ENCODE results near the gene SPOCD1.

SPOCD1 gene

GRCh38 chr1:31815752-31816500 is at the start of gene SPOCD1:
Gene SPOCD1 (minus strand): TSS chr1:31816022. CDS start chr1:31815333, 689 bp downstream.
- DNase-seq (ENCODE audit: low spot score): peak; percentile 80

DNA sequence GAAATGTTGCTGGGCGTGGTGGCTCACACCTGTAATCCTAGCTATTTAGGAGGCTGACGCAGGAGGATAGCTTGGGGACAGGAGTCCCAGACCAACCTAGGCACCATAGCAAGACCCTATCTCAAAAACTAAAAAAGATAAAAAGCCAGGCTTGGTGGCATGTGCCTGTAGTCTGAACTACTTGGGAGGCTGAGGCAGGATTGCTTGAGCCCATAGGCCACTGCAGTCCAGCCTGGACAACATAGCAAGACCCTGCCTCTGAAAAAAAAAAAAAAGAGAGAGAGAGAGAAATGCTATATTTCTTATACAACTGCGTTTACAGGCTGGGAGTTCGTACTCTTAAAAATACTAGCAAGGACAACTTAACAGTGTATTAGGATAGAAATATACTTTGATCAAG is 46.2 kb upstream of the SPOCD1 start:
- no peak for DNase-seq (ENCODE audit: low spot score)

GRCh38 chr1:31861346-31861745 is 45.5 kb upstream of the SPOCD1 start:
- DNase-seq (ENCODE audit: low spot score): no peak

- no peak for DNase-seq (ENCODE audit: low spot score)
Observed at GRCh38 chr1:31860581-31860980, 44.8 kb upstream of the SPOCD1 start.

- DNase-seq (ENCODE audit: low spot score): no peak
Observed at GRCh38 chr1:31859719-31860118, 43.9 kb upstream of the SPOCD1 start.

DNA sequence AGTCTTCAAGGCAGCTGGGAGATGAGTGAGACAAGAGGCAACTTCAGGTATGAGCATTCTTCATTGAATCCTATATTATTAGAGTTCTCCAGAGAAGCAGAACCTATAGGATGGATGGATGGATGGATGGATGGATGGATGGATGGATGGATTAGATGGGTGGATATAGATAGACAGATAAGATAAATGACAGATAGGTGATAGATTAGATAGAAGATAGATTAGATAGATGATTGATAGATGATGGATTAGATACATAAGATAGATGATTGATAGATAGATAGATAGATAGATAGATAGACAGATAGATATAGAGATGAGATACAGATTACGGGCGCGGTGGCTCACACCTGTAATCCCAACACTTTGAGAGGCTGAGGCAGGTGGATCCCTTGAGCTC is 43.2 kb upstream of the SPOCD1 start:
- no peak for DNase-seq (ENCODE audit: low spot score)

DNA sequence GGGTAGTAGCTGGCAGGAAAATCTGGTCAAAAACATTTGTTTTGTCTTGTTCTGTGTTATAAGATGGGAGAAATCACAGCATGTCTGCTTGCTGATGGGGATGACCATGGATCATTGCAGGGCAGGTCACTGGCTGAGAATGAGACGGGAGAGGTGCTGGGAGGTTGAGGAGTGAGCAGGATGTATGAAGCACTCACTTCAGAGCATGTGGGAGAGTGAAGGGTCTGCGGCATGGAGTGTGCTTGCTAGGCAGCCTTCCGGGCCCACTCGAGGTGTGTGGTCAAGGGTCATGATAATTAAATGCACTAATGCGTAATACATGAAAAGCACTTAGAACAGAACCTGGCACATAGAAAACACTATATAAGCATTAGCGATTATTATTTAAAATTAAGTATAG is 42.0 kb upstream of the SPOCD1 start:
- no peak for DNase-seq (ENCODE audit: low spot score)

- DNase-seq (ENCODE audit: low spot score): no peak
Observed at GRCh38 chr1:31856140-31856539, 40.3 kb upstream of the SPOCD1 start.

GRCh38 chr1:31855038-31855845 is 39.4 kb upstream of the SPOCD1 start:
- DNase-seq (ENCODE audit: low spot score): no peak

DNA sequence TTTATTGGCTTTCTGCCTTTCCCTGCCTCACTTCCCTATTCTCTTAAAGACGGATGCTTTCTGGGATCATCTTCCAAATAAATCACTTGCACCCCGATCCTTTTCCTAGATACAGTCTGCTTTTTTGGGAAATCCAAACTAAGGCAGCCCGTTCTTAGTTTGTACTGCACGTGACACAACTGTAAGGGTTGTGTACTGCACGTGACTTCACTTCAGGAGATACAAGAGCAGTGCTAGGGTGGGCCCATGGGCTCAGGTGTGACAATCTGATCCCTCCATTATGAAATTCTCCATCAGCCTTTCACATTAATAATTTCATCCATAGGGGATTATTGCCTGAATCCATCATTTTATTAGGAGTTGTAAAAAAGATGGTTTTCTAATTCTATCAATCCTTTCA is 33.8 kb upstream of the SPOCD1 start:
- no peak for DNase-seq (ENCODE audit: low spot score)

- DNase-seq (ENCODE audit: low spot score): peak; percentile 67
Observed at GRCh38 chr1:31848381-31848897, 32.6 kb upstream of the SPOCD1 start.

DNA sequence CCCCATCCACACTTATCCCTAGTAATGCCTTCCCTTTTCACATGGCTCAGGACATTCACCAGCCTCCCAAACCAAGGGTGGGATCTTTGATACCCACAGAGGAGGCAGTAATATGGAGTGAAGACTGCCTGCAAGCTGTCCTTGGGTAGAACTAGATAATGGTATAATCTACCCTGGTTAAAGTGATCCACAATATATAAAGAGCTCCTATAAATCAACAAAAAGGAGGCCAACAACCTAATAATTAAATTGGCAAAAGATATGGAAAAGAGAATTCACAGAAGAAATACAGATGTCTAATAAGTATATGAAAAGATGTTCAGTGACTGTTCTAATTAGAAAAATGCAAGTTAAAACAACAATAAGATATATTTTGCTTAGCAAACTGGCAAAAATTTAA is 30.7 kb upstream of the SPOCD1 start:
- DNase-seq (ENCODE audit: low spot score): no peak

GRCh38 chr1:31843506-31843905 is 27.7 kb upstream of the SPOCD1 start:
- no peak for DNase-seq (ENCODE audit: low spot score)

DNA sequence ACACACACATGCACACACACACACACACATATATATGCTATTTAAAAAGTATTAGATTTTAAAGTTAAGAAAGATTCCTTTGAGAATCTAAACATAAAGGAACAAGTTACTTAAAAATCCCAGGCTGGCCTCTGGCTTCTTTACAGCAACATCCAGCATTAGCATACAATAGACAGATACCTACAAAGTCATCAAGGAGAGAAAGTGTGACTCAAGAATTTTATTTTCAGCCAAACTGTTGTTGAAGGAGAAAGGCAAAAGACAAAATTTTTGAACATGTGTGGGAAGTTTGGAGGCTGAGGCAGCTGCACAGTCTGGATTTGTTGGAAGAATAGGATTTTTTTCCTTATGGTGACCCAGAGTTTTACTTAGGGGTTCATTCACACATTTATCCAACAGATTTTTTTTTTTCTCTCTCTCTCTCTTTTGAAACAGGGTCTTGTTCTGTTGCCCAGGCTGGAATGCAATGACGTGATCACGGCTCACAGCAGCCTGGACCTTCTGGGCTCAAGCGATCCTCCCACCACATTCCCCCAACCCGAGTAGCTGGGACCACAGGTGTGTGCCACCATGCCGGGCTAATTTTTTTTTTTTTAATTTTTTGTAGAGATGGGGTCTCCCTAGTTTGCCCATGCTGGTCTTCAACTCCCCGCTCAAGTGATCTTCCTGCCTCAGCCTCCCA is 24.0 kb upstream of the SPOCD1 start:
- DNase-seq (ENCODE audit: low spot score): no peak

GRCh38 chr1:31837451-31838158 is 21.8 kb upstream of the SPOCD1 start:
- no peak for DNase-seq (ENCODE audit: low spot score)

DNA sequence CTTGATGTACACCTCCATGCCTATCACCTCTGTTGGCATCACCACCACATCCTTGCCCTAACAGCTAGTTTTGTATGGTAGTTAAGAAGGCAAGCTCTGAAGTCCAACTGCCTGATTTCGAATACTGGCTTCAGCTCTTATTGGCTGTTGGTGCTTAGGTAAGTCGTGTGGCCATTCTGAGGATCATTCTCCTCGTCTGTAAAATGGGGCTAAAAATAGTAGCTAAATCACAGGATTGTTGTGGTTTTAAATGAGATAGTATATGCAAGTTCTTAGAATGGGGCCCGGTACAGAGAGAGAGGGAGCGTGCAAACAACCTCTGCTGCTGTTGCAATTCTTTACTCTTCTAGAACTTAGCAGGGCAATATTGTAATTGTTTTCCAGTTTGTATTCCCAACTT is 20.8 kb upstream of the SPOCD1 start:
- DNase-seq (ENCODE audit: low spot score): no peak

DNA sequence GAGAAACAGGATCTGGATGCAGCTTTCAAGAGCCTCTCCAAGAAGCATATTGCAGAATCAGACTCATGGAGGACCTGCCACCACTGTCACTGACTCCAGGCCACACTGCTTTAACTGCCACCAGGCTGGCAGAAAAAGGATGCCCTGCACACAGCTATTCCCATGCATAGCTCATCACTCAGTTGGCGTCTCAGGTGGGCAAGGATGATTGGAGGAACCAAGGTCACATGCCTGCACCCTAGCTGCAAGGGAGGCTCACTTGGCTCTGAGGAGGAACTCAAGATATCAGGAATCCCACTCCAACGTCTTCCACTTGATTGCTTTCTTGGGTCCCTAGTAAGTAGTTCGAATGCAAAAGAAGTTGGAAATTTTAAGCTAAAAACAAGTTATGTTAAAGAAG is 19.6 kb upstream of the SPOCD1 start:
- DNase-seq (ENCODE audit: low spot score): no peak

DNA sequence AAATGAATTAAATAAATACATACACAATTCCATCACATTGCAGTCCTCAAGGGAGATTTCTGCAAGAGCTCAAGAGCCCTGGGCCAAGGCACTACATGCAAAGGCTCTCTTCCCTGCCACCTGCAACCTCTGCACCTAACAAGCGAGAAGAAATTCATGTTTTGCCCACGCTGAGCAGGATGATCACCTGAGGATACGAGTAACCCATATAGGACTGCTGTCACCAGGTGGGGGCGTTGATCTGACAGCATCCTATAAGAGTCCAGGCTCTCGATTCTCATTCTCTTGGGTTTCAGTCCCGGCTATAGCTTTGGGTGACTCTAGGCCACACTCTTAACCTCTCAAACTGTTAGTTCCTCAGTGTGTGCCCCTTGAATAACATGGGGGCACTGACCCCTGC is 18.7 kb upstream of the SPOCD1 start:
- peak; percentile 12 for DNase-seq (ENCODE audit: low spot score)

GRCh38 chr1:31831397-31832378 is 15.9 kb upstream of the SPOCD1 start:
- DNase-seq (ENCODE audit: low spot score): no peak

GRCh38 chr1:31830511-31830910 is 14.7 kb upstream of the SPOCD1 start:
- DNase-seq (ENCODE audit: low spot score): no peak

GRCh38 chr1:31830065-31830464 is 14.2 kb upstream of the SPOCD1 start:
- DNase-seq (ENCODE audit: low spot score): no peak
